ENCODE results near the gene VASN.
A peak's percentile ranks its signal among the peaks of the same experiment; 100 is the strongest.

VASN gene

GRCh38 chr16:4370570-4371356 is 885 bp upstream of the VASN start:
- Histone ChIP-seq H3K4me3 (ENCODE audit: insufficient read length, low read depth) (no peak overlapping the region), H3K4me1 (ENCODE audit: insufficient read depth, insufficient read length) (peaks cover 39% of the 10 kb centered on the region), H3K36me3 (ENCODE audit: insufficient read depth, insufficient read length, low read length) (peaks cover 6% of the 10 kb centered on the region), H3K9ac (ENCODE audit: insufficient read length, low read depth) (peak overlapping the region; percentile 44), H3K27me3 (ENCODE audit: insufficient read depth, insufficient read length) (no peaks in the 10 kb centered on the region), H3K9me3 (ENCODE audit: insufficient read depth, low read length) (no peaks in the 10 kb centered on the region)
- TF ChIP-seq SUZ12 (IDR thresholded peaks at IDR 0.05; ENCODE audit: extremely low read depth, insufficient read depth, insufficient read length) (no peak), ZNF274 (IDR thresholded peaks at IDR 0.05; ENCODE audit: low read depth, low read length) (no peak), YY1 (IDR thresholded peaks at IDR 0.05; ENCODE audit: insufficient read depth, insufficient read length) (no peak)
- no peak for DNase-seq (ENCODE audit: low read depth, low spot score)

- peak overlapping the region; percentile 75 for H3K4me3 ChIP-seq (ENCODE audit: insufficient read length, low read depth)
- H3K4me1 ChIP-seq (ENCODE audit: insufficient read depth, insufficient read length) = peaks cover 46% of the 10 kb centered on the region
- no peaks in the 10 kb centered on the region for H3K9me3 ChIP-seq (ENCODE audit: insufficient read depth, low read length)
- DNase-seq (ENCODE audit: low read depth, low spot score) = no peak
- H3K27me3 ChIP-seq (ENCODE audit: insufficient read depth, insufficient read length) = no peaks in the 10 kb centered on the region
- peak overlapping the region; percentile 79 for H3K9ac ChIP-seq (ENCODE audit: insufficient read length, low read depth)
- no peak for TF ChIP-seq ZNF274 (IDR thresholded peaks at IDR 0.05; ENCODE audit: low read depth, low read length)
- no peak for TF ChIP-seq YY1 (IDR thresholded peaks at IDR 0.05; ENCODE audit: insufficient read depth, insufficient read length)
- TF ChIP-seq SUZ12 (IDR thresholded peaks at IDR 0.05; ENCODE audit: extremely low read depth, insufficient read depth, insufficient read length) = no peak
- H3K36me3 ChIP-seq (ENCODE audit: insufficient read depth, insufficient read length, low read length) = peaks cover 11% of the 10 kb centered on the region
Observed at GRCh38 chr16:4372001-4372577, 441 bp downstream of the VASN start.

GRCh38 chr16:4372578-4373355 is 1.1 kb downstream of the VASN start:
- Histone ChIP-seq H3K4me3 (ENCODE audit: insufficient read length, low read depth) (peak overlapping the region; percentile 75), H3K9ac (ENCODE audit: insufficient read length, low read depth) (peak overlapping the region; percentile 79), H3K4me1 (ENCODE audit: insufficient read depth, insufficient read length) (peaks cover 50% of the 10 kb centered on the region), H3K27me3 (ENCODE audit: insufficient read depth, insufficient read length) (no peaks in the 10 kb centered on the region), H3K9me3 (ENCODE audit: insufficient read depth, low read length) (no peaks in the 10 kb centered on the region), H3K36me3 (ENCODE audit: insufficient read depth, insufficient read length, low read length) (peaks cover 11% of the 10 kb centered on the region)
- DNase-seq (ENCODE audit: low read depth, low spot score) = no peak
- TF ChIP-seq YY1 (IDR thresholded peaks at IDR 0.05; ENCODE audit: insufficient read depth, insufficient read length) (no peak), ZNF274 (IDR thresholded peaks at IDR 0.05; ENCODE audit: low read depth, low read length) (no peak), SUZ12 (IDR thresholded peaks at IDR 0.05; ENCODE audit: extremely low read depth, insufficient read depth, insufficient read length) (no peak)

- H3K27me3 ChIP-seq (ENCODE audit: insufficient read depth, insufficient read length) = no peaks in the 10 kb centered on the region
- peaks cover 17% of the 10 kb centered on the region for H3K36me3 ChIP-seq (ENCODE audit: insufficient read depth, insufficient read length, low read length)
- peak overlapping the region; percentile 54 for H3K9ac ChIP-seq (ENCODE audit: insufficient read length, low read depth)
- no peaks in the 10 kb centered on the region for H3K9me3 ChIP-seq (ENCODE audit: insufficient read depth, low read length)
- TF ChIP-seq ZNF274 (IDR thresholded peaks at IDR 0.05; ENCODE audit: low read depth, low read length) = no peak
- no peak for TF ChIP-seq SUZ12 (IDR thresholded peaks at IDR 0.05; ENCODE audit: extremely low read depth, insufficient read depth, insufficient read length)
- no peak for TF ChIP-seq YY1 (IDR thresholded peaks at IDR 0.05; ENCODE audit: insufficient read depth, insufficient read length)
- DNase-seq (ENCODE audit: low read depth, low spot score) = no peak
- H3K4me3 ChIP-seq (ENCODE audit: insufficient read length, low read depth) = peak overlapping the region; percentile 75
- peaks cover 57% of the 10 kb centered on the region for H3K4me1 ChIP-seq (ENCODE audit: insufficient read depth, insufficient read length)
Observed at GRCh38 chr16:4373356-4373908, 1.8 kb downstream of the VASN start.

GRCh38 chr16:4373909-4374742 is 2.5 kb downstream of the VASN start:
- no peak for DNase-seq (ENCODE audit: low read depth, low spot score)
- Histone ChIP-seq H3K27me3 (ENCODE audit: insufficient read depth, insufficient read length) (no peaks in the 10 kb centered on the region), H3K36me3 (ENCODE audit: insufficient read depth, insufficient read length, low read length) (peaks cover 20% of the 10 kb centered on the region), H3K4me3 (ENCODE audit: insufficient read length, low read depth) (no peak overlapping the region), H3K9me3 (ENCODE audit: insufficient read depth, low read length) (no peaks in the 10 kb centered on the region), H3K4me1 (ENCODE audit: insufficient read depth, insufficient read length) (peaks cover 64% of the 10 kb centered on the region), H3K9ac (ENCODE audit: insufficient read length, low read depth) (peak overlapping the region; percentile 65)
- TF ChIP-seq ZNF274 (IDR thresholded peaks at IDR 0.05; ENCODE audit: low read depth, low read length) (no peak), SUZ12 (IDR thresholded peaks at IDR 0.05; ENCODE audit: extremely low read depth, insufficient read depth, insufficient read length) (no peak), YY1 (IDR thresholded peaks at IDR 0.05; ENCODE audit: insufficient read depth, insufficient read length) (no peak)

GRCh38 chr16:4375717-4376116 is 4.1 kb downstream of the VASN start:
- H3K9ac ChIP-seq (ENCODE audit: insufficient read length, low read depth) = peak overlapping the region; percentile 61

More at GRCh38 chr16:4375717-4376116, 4.1 kb downstream of the VASN start:
- DNase-seq (ENCODE audit: low read depth, low spot score) = no peak
- Histone ChIP-seq H3K36me3 (ENCODE audit: insufficient read depth, insufficient read length, low read length) (peaks cover 28% of the 10 kb centered on the region), H3K9me3 (ENCODE audit: insufficient read depth, low read length) (no peaks in the 10 kb centered on the region), H3K4me1 (ENCODE audit: insufficient read depth, insufficient read length) (peaks cover 64% of the 10 kb centered on the region), H3K27me3 (ENCODE audit: insufficient read depth, insufficient read length) (no peaks in the 10 kb centered on the region), H3K4me3 (ENCODE audit: insufficient read length, low read depth) (no peak overlapping the region)
- no peak for TF ChIP-seq SUZ12 (IDR thresholded peaks at IDR 0.05; ENCODE audit: extremely low read depth, insufficient read depth, insufficient read length)
- no peak for TF ChIP-seq YY1 (IDR thresholded peaks at IDR 0.05; ENCODE audit: insufficient read depth, insufficient read length)
- no peak for TF ChIP-seq ZNF274 (IDR thresholded peaks at IDR 0.05; ENCODE audit: low read depth, low read length)
